SHP77 (cell line): ENCODE data around the gene DLX4.

Experiments
- DNase-seq, 2 experiments: peaks; one replicate each; lab custom pipeline; 2025; lab: John Stamatoyannopoulos, UW

The DLX4 gene

DNA sequence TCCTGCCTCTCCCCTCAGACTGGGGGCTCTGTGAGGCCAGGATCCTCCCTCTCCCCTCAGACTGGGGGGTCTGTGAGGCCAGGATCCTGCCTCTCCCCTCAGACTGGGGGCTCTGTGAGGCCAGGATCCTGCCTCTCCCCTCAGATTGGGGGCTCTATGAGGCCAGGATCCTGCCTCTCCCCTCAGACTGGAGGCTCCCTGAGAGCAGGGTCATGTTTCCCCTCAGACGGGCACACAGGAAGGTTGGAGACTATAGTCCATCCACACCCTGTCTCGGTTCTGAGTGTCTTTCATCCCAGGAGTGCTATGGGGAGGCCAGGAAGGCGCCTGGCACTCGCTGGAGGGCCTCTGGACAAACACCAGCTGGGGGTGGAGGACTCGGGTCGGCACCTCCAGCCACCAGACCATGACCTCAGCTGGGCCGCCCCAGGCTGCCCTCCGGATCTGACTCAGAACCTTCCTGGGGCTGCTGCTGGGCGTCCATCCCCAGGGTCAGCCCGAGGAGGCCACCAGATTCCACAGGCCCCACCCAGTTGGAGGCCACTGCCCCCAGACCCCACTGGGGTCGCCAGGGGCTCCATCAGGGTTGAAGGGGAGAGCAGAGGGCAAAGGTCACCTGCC lies 21.9 kb upstream of the DLX4 start:
- DNase-seq: no peak

DNA sequence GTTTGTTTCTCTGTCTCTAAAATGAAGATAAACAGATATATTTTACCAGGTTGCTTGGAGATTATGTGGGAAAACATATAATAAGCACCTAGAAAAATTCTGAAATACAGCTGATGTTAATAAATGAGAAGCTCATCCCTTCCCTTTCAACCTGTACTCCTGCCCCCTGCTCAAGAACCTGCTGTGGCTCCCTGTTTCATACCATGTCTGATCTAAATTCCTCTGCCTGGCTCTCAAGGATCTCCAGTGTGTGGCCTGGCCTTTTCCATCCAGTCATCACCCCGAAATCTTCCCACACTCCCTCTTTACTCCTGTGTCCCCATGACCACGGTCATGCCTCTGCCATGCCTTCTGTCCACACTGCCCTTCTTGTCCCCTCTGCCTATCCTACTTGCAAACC lies 19.4 kb upstream of the DLX4 start:
- DNase-seq: no peak

DNA sequence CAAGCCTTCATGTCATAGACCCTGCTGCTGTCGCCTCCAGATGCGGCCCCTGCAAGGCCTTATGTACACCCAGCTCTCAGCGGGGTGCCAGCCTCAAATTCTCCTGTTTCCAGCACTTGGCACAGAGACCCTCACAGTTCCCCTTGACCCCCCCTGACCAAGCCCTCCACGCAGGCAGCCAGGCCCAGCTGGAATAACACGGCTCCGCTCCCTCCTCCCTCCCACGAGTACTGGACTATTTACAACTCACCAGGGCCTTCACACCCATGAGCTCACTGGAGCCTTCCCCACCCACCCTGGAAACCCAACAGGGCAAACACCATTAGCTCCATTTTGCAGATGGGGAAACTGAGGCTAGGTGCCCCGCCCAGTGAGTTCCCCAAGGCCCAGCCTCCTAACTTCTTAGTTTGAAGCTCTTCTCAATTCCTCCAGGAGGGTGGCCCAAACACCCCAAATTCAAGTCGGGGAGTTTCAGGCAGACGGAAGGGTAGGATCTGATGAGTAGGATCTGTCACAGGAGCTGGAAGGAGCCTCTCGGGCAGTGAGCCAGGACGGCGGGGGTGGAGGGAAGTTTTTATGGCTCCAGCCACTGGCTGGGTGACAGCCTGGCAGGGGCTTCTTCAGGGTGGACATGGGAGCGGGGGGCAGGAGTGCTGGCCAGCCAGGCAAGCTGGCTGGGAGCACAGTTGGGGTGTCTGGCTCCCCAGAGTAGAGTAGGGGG lies 17.5 kb upstream of the DLX4 start:
- no peak for DNase-seq

DNA sequence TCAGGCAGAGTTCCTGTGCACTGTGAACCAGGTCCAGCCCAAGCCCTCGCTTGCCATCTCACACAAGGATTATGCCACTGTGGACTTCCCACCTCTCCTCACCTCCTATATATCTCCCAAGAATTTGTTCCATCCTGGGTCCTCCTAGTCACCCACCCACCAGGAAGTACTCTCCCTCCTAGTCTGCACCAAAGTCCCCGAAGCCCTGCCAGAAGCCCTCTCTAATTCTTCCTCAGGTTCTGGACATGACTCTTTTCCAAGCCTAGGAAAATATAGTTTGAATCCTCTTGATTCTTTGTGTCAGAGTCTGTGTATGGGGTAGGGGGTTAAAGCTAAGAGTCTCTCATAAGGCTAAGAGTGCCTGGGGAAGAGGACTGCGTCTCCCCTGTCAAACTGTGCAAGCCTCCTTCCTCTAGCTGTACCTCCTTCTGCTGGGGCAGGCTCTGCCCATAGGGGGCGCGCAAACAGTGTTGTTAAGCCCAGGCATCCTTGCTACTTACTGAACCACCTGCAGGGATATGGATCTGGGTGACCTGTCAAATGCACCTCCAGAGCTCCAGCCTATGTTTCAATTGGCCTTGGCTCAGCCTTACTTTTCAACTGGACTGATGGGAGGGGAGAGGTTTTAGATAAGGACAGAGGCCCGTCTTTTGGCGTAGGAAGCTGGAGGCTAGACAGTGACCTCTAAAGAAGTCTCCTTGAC lies 16.6 kb upstream of the DLX4 start:
- peak; percentile 75 to 80 for DNase-seq

DNA sequence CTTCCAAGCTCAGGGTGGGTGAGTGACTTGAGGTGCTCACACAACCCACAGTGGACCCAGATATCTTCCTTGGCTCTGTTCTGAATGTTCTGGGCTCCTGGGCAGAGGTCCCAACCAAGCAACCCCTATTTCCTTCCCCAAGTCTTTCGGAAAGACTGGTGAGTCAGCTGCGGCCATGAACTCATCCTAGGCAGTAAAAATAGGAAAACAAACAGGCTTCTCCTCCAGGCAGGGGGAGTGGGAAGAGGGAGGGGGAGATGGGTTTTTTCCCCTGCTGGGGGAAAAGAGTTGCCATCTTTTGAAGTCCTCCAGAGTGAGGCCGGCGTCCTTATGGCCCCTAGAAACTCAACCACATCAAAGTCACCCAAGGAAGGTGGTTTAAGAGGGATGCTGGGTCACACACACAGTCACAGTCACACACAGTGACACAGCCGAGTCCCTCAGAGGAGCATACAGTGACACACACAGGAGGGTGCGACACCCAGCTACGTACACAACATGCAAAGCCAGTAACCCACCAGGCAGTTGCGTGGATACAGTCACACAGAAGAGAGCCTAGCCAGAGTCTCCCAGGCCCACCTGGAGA lies 16.0 kb upstream of the DLX4 start:
- DNase-seq: no peak

DNA sequence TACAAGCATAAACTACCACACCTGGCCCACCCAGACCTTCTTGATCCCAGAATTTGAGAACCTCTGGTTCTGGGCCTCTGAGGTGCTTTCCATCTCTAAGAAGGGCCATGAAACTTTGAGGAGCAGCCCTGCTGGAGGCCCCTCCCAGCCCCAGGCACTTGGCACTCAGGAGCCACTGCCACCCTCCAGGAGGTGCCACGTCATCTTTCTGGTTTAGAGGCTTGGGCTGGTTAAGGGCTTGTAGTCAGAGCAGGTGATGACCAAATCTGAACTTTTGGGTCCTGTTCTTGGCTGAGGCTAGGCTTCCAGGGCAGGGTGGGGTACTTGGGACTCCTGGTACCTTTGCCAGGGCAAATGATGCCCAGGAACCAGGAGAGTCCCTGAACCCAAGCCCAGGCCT lies 13.8 kb upstream of the DLX4 start:
- DNase-seq: no peak

DNA sequence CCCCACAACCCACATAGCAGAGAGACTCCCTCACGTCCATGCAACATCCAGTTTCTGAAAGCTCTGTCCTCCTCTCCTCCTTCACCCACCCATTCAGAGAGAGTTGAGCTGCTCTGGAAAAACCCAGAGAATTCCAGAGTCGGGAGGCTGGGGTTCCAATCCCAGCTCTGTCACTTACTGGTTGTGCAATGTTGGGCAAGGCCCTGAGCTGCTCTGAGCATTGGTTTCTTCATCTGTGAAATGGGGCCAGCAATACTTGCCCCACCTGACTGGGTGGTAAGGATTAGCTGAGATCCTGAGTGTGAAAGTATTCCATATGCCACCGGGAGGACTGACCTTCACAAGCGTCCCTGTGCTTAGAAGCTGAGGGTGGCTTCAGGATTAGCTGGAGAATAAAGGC lies 12.2 kb upstream of the DLX4 start:
- no peak for DNase-seq

DNA sequence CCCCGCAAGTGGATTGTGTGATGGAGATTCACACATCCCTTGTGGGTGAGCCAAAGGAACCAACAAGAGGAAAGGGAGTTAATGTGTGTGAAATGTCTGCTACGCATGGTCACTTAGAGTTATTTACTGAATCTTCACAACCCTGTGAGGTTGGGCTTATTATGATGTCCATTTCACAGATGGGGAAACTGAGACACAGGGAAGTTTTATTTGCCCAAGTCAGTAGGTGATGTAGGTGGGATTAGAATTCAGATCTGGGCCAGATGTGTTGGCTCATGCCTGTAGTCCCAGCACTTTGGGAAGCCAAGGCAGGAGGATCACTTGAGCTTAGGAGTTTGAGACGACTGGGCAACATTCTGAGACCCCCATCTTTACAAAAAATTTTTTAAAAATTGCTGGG lies 11.6 kb upstream of the DLX4 start:
- DNase-seq: no peak

DNA sequence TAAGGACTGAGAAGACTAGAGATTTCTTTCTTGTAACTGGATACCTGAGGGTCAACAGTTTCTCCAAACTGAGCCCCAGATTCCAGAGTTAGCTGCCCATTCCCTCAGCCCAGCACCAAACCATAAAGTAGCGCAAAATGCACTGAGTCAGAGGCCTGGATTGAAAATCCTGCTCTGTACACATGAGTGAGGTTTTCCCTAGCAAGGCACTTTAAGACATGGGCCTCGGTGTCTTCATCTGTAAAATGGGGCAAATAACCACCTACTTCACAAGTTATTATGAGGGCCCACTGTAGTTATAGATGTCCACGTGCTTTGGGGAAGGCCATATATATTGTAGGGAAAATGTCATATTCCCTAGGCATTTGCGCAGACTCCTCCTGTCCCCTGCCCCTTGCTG lies 10.3 kb upstream of the DLX4 start:
- DNase-seq: no peak

DNA sequence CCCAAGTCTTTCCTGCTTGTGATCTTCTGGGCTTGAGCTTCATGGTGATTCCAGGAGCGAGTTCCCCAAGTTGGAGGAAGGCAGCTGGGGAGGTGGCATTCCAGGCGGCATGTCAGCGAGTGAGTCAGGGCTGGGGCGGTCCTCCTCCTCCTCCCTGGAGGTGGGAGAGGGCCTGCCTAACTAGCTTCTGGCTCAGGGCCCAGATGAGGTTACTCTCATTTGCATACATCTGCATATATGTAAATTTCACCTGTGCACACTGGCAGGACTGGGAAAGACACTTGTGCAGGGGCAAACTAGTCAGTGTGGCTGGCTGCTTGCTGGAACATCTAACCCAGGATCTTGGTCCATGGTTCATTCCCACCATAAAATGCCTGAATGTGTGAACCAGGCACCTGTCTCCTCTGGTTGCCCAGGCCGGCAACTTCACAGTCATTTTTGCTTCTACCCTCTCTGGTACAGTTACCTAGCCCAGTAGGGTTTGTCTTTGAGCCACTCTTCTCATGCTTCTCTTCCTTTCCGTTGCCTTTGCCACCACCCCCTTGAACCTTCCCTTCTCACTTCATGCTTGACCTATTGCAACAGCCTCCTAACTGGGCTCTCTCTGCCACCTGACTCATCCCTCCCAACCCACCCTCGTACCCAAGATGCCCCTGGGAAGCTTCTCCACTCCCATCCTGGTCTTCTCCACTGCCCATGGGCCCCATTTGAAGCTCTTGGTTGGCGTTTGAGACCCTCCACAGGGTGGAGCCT lies 9.6 kb upstream of the DLX4 start:
- no peak for DNase-seq

DNA sequence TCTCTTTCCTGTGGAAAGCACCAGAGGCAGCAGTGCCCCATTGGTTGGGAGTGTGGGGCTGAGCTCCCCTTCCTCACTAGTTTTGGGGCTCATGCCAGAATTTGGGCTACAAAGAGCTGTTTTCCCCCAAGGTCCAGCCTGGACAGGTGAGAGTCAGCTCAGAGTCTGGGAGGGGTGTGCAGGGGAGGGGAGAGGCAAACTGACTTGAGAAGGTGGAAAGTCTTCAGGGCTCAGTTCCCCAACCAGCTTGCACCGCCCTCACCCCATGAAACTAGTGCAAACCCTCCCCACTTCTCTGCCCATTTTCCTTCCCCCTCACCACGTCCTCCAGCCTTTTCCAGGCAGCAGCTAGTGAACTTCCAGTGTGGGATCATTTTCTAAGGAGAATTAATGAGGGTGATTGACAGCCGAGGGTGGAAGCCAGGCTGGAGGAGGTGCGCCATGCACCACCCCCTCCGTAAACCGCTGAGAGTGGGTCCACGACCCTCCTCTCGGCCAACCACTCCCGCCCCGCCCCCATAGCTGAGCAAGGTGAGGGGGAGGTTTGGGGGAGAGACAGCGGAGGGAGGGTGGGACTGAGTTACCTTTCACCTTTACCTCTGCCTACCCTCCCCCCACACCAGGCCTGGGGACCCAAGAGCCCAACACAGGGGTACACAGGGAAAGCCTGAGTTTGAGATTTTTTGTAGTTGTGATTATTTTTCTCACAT lies 6.2 kb upstream of the DLX4 start:
- DNase-seq: no peak

DNA sequence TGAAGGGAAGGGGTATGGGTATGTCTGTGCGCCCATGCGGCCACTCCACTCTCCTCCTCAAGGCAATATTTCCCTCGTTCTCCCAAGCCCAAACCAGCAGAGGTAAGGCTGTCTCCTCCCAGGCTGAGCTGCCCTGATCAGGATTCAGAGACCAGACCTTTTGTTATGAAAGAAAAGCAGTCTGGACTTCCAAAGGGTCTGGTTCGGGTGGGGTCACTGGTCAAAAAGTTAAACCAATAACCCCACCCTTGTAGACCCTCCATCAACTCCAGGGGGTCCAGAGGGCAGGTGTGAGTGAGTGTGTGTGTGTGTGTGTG lies 5.7 kb upstream of the DLX4 start:
- no peak for DNase-seq

DNA sequence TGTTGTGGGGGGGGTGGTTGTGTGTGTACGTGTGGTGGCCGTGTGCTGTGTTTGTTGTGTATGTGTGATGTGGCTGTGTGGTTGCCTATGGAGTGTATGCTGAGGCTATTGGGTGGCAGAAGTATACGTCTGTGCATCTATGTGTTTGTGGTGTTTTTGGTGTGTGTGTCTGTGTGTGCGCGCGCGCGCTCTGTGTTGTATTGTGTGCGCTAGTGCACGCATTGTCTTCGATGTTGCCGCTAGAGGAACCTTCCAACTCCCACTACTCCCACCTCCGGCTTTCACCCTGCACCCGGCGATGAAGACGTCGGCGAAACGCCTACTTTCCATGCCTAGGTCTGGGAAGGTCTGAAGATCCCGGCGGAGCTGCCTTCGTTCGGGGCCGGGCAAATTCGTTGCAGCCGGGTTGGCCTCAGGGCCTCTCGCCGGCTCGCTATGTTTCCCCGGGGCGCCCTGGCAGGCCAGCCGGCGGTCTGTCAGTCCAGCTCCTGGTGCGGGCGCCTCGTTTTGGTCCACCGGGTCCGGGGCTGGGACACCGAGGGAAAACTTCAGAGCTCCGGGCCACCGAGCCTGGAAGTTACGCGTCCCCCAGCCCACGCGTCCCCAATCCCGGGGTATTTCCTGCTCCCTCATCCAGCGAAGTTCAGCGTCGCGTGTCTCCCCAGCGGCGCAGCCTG lies 5.2 kb upstream of the DLX4 start:
- no peak for DNase-seq

DNA sequence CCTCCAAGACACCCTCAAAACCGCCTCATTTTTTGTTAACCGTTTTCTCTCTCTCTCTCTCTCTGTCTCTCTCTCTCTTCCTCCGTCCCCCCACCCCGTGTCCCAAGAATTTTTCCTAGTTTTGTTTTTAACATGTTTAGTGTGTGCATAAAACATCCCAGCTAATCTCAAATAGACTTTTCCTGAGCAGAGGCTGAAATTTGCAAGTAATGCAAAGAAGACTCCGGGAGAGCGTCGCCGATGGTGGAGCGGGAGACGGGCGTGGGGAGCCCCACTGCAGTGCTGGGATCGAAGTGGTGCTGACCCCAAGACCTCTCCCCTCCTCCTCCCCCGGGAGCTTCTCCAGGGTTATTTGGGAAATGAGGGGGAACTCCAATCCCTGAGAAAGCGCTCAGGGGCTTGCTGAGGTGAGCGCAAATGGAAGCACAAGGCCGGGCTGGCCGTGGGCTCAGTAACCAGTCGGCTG lies 4.7 kb upstream of the DLX4 start:
- DNase-seq: no peak

DNA sequence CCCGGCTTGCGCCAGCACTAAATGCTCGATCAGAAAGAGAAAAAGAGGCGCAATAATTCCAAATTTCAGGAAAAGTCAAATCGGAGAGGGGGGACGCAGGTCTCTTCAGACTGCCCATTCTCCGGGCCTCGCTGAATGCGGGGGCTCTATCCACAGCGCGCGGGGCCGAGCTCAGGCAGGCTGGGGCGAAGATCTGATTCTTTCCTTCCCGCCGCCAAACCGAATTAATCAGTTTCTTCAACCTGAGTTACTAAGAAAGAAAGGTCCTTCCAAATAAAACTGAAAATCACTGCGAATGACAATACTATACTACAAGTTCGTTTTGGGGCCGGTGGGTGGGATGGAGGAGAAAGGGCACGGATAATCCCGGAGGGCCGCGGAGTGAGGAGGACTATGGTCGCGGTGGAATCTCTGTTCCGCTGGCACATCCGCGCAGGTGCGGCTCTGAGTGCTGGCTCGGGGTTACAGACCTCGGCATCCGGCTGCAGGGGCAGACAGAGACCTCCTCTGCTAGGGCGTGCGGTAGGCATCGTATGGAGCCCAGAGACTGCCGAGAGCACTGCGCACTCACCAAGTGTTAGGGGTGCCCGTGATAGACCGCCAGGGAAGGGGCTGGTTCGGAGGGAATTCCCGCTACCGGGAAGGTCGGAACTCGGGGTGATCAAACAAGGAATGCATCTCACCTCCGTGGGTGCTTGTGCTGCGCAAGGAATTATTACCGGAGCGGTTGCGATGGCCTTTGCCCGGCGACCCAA lies 4.0 kb upstream of the DLX4 start:
- no peak for DNase-seq

DNA sequence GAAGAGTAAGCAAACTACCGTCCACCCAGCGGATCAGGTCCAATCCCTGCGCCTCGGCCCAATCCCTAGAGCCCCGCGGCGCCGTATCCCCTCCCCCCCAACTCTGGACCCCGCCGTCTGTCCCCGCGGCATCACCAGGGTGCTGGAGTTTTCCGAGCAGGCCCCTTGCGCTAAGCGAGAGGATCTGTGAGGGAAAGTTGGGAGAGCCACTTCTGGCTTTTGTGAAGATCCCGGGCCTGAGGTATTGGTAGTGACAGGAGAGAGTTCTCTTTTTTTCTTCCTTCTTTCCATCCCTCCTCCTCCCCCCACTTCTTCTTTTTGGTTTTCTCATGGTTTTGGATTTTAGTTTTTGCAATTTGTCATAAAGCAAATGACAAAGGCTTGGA lies 3.5 kb upstream of the DLX4 start:
- DNase-seq: no peak

DNA sequence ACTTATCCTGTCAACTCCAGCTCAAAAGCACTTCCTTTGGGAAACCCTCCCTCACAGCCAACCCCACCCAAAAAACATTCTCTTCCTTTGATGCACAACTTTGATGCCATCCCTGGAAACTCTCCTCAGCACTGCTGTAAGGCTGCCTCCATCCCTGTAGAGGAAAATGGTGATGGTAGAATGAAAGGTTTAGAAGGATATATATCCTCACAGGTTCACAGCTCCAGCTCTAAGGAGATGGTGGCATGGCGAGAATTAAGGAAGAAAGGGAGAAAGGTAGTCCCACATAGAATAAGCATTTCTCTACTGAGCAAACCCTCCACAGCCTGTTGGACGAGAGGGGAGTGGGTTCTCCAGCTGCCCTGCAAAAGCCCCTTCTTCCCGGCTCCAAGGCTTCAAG lies 2.2 kb upstream of the DLX4 start:
- DNase-seq: no peak

DNA sequence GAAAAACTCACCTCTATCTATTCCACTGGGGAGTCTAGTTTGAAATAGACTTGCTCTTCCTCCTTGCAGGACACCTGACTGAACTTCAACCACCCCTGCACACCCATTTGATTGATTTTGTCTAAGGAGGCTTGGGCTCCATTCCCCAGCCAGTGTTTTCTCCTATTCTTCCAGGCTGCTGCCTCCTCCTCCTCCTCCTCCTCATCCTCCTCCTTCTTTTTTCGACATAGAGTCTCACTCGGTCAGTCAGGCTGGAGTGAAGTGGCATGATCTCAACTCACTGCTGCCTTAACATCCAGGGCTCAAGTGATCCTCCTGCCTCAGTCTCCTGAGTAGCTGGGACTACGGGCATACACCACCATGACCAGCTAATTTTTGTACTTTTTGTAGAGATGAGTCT lies 1.8 kb upstream of the DLX4 start:
- no peak for DNase-seq

DNA sequence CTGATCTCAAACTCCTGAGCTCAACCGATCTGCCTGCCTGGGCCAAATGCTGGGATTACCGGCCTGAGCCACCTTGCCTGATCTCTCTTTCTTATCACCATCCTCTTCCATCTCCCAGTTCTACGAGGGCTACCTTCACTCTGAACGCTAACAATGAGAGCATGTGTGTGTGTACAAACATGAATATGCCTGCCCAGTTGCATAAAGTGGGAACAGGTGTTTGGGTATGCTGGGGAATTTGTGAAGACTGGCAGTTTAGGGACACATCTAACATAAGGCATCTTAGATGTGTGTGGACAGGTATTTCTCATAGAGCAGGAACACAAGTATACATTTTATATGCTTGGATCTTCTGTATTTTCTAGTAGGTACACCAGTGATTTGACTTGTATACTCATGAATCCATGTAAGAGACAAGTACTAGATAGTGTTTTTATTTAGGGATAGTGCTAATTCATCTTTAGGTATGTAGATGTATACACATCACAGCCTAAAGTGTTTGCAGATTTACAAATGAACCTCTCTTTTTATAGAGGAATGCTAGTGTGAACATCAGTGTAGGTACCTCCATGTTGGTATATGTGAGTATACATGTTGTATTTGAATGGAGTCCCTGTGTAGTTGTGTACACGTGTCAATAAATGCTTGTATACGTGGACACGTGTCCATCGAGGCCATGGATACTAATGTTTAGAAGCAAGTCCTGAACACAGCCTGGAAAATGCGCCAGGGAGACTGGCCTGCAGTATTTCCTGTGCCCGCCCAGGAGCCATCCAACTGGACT lies 1.2 kb upstream of the DLX4 start:
- DNase-seq: no peak
